ENCODE results near the gene OR2V2. TPM values are rescaled to one million over a fixed set of nuclear protein-coding genes. Genes with fewer than 3 reads are reported as not detected.

The OR2V2 gene
- polyA plus RNA-seq, 1 of the 3 experiments (the other 2 are of a cell fraction) = not detected

- 35% methylated on average over 6 of the region's 6 CpGs for WGBS (ENCODE audit: low lambda C conversion rate)
- Histone ChIP-seq H2AFZ (ENCODE audit: low read depth) (no peak overlapping the region), H3F3A (replicated peaks; ENCODE audit: insufficient read depth) (peaks cover 11% of the 10 kb centered on the region), H3K9ac (no peak overlapping the region), H3K27ac (ENCODE audit: low read depth in 2 of 2, low read length in 1 of 2) (no peak overlapping the region), H4K20me1 (ENCODE audit: insufficient read depth) (no peaks in the 10 kb centered on the region), H3K36me3 (replicated peaks in 1 of 2; ENCODE audit: control insufficient read depth in 1 of 2, insufficient read depth in 2 of 2, low read length in 1 of 2) (no peaks in the 10 kb centered on the region), H3K4me3 (ENCODE audit: low read depth in 2 of 2, low read length in 1 of 2) (no peak overlapping the region), H3K9me3 (no peaks in the 10 kb centered on the region), H3K79me2 (ENCODE audit: insufficient read depth) (no peaks in the 10 kb centered on the region), H3K9me2 (no peaks in the 10 kb centered on the region), H3K27me3 (ENCODE audit: insufficient read depth) (no peaks in the 10 kb centered on the region), H3K4me2 (no peak overlapping the region), H3K4me1 (ENCODE audit: control insufficient read depth in 1 of 2, insufficient read depth in 2 of 2, low read depth in 1 of 2, low read length in 1 of 2) (no peaks in the 10 kb centered on the region; a peak in 1 of 4 replicates)
- DNase-seq = no peak
- POLR2A ChIA-PET = no interaction called here
- CTCF ChIA-PET = interaction anchor here (0.9 to 1.9 kb wide), 2 partner anchors 14 to 387 kb away, joined by 5 to 7 read pairs; no protein-coding TSS in a partner anchor
- TF ChIP-seq TCF12 (IDR thresholded peaks at IDR 0.05) (peak; percentile 12; the same call in 1 of the 2 replicates), NRF1 (IDR thresholded peaks at IDR 0.05; ENCODE audit: low read depth, low read length) (no peak)
Measured at GRCh38 chr5:181170996-181171395, 23.6 kb downstream of the OR2V2 start.

GRCh38 chr5:181171782-181172181 lies 24.4 kb downstream of the OR2V2 start:
- no peaks in the 10 kb centered on the region; a peak in 1 of 4 replicates for H3K4me1 ChIP-seq (ENCODE audit: control insufficient read depth in 1 of 2, insufficient read depth in 2 of 2, low read depth in 1 of 2, low read length in 1 of 2)
- H3K4me2 ChIP-seq = no peak overlapping the region
- no peaks in the 10 kb centered on the region for H3K9me3 ChIP-seq
- ChIA-PET POLR2A (no interaction called here), CTCF (interaction anchor here (0.8 to 3.3 kb wide), 5 partner anchors 12 to 387 kb away, joined by 3 to 25 read pairs (median 5); no protein-coding TSS in a partner anchor)
- peaks cover 11% of the 10 kb centered on the region for H3F3A ChIP-seq (replicated peaks; ENCODE audit: insufficient read depth)
- H3K27me3 ChIP-seq (ENCODE audit: insufficient read depth) = no peaks in the 10 kb centered on the region
- WGBS (ENCODE audit: low lambda C conversion rate) = 48% methylated on average over 3 of the region's 3 CpGs
- no peak for DNase-seq
- H3K27ac ChIP-seq (ENCODE audit: low read depth in 2 of 2, low read length in 1 of 2) = no peak overlapping the region
- no peaks in the 10 kb centered on the region for H3K79me2 ChIP-seq (ENCODE audit: insufficient read depth)
- no peak overlapping the region for H3K4me3 ChIP-seq (ENCODE audit: low read depth in 2 of 2, low read length in 1 of 2)
- TF ChIP-seq CTCF (IDR thresholded peaks at IDR 0.05) (no peak), GABPA (IDR thresholded peaks at IDR 0.05; ENCODE audit: low read depth) (no peak), SMC3 (IDR thresholded peaks at IDR 0.05; ENCODE audit: low read depth, low read length) (no peak), REST (IDR thresholded peaks at IDR 0.05; ENCODE audit: low read depth, low read length) (no peak), MXI1 (IDR thresholded peaks at IDR 0.05; ENCODE audit: low read depth, low read length) (no peak), USF1 (IDR thresholded peaks at IDR 0.05; ENCODE audit: borderline replicate concordance, low read depth) (no peak), GATA2 (CRISPR knock-in tag; IDR thresholded peaks at IDR 0.05) (no peak), TEAD4 (IDR thresholded peaks at IDR 0.05; ENCODE audit: borderline replicate concordance, insufficient read depth) (no peak), RFX5 (IDR thresholded peaks at IDR 0.05; ENCODE audit: low read length) (no peak), ELF1 (IDR thresholded peaks at IDR 0.05) (no peak), SIN3A (IDR thresholded peaks at IDR 0.05; ENCODE audit: borderline replicate concordance, low read depth, low read length) (no peak), RCOR1 (IDR thresholded peaks at IDR 0.05; ENCODE audit: low read length) (no peak), MAX (IDR thresholded peaks at IDR 0.05; ENCODE audit: low read depth) (no peak)
- no peaks in the 10 kb centered on the region for H3K36me3 ChIP-seq (replicated peaks in 1 of 2; ENCODE audit: control insufficient read depth in 1 of 2, insufficient read depth in 2 of 2, low read length in 1 of 2)
- H4K20me1 ChIP-seq (ENCODE audit: insufficient read depth) = no peaks in the 10 kb centered on the region
- H3K9me2 ChIP-seq = no peaks in the 10 kb centered on the region
- H2AFZ ChIP-seq (ENCODE audit: low read depth) = no peak overlapping the region
- no peak overlapping the region for H3K9ac ChIP-seq

All from SK-N-SH (cell line).